GM12878 (cell line): Measurements from ENCODE around the gene CTSA. TPM values are rescaled to one million over a fixed set of nuclear protein-coding genes. Genes with fewer than 3 reads are reported as not detected.

Source experiments
- ATAC-seq: fragments of 200-7000 bp; cut with Tn5 transposase; 3 replicates; pipeline ENCODE4 v1.9.1; 2020; ENCODE audit warnings: mild to moderate bottlenecking, moderate library complexity
- BruUV-seq: library from RNA; stranded (reverse); fragments of 400-500 nt; replicated peaks from 2 replicates; lab custom pipeline; 2021; lab: Mats Ljungman, UMichigan
- CTCF ChIA-PET: fragments of 300-600 bp; sonication (Branson Sonifier 250); formaldehyde crosslinking; extraction: SDS; loops from one replicate; lab custom pipeline; 2021; ENCODE audit warnings: inconsistent platforms; lab: Yijun Ruan, JAX
- POLR2A ChIA-PET: fragments of 350-600 bp; formaldehyde crosslinking; extraction: SDS; loops from one replicate; lab custom pipeline; 2021; ENCODE audit warnings: inconsistent platforms; lab: Charles Lee
- RAD21 ChIA-PET: fragments of 300-600 bp; sonication (Branson Sonifier 250); formaldehyde crosslinking; loops from one replicate; lab custom pipeline; 2023; ENCODE audit warnings: antibody characterized with exemption; ENCODE audit not compliant: unreplicated experiment; lab: Charles Lee
- SMC1A ChIA-PET: fragments of 300-600 bp; sonication (Branson Sonifier 250); formaldehyde crosslinking; loops from one replicate; lab custom pipeline; 2023; ENCODE audit not compliant: unreplicated experiment, uncharacterized antibody; lab: Charles Lee
- DNase-seq: peaks from one replicate; pipeline ENCODE4 v3.0.0-alpha.2; 2011; ENCODE audit warnings: low read depth, low spot score
- FAIRE-seq: peaks from 3 replicates; lab custom pipeline; 2011; peaks lifted over from hg19 to GRCh38; lab: Jason Lieb, UNC
- H2AFZ ChIP-seq: 2 replicates; pipeline ENCODE4 v1.6.0; 2011; ENCODE audit warnings: low read depth, low read length, control low read depth; ENCODE audit not compliant: control insufficient read depth
- H3K27ac ChIP-seq: 2 replicates; pipeline ENCODE4 v1.5.1; 2011; ENCODE audit warnings: control low read depth; ENCODE audit not compliant: control insufficient read depth, insufficient read depth
- H3K27me3 ChIP-seq, 2 experiments: replicated peaks in 1 of 2; 2 replicates each; pipeline versions ENCODE4 v1.6.0 to v1.6.1; 2011; ENCODE audit warnings: low read length in 1 of 2; ENCODE audit not compliant: control insufficient read depth in 2 of 2, insufficient read depth in 2 of 2
- H3K36me3 ChIP-seq, 2 experiments: 2 replicates each; pipeline ENCODE4 v1.5.1; 2011; ENCODE audit warnings: low read length in 1 of 2; ENCODE audit not compliant: control insufficient read depth in 2 of 2, insufficient read depth in 2 of 2
- H3K4me1 ChIP-seq: 2 replicates; pipeline ENCODE4 v1.6.1; 2011; ENCODE audit warnings: mild to moderate bottlenecking, low read length, moderate library complexity, mixed read lengths; ENCODE audit not compliant: control insufficient read depth, insufficient read depth
- H3K4me2 ChIP-seq: 2 replicates; pipeline ENCODE4 v1.6.0; 2011; ENCODE audit warnings: control low read depth; ENCODE audit not compliant: control insufficient read depth, insufficient read depth
- H3K4me3 ChIP-seq: fragments of 200-600 bp; sonication (generic); 2 replicates; pipeline ENCODE4 v1.5.1; 2016
- H3K79me2 ChIP-seq: 2 replicates; pipeline ENCODE4 v1.6.0; 2011; ENCODE audit warnings: low read length; ENCODE audit not compliant: control insufficient read depth, insufficient read depth
- H3K9ac ChIP-seq: 2 replicates; pipeline ENCODE4 v1.8.0; 2011; ENCODE audit warnings: low read length, control low read depth, mixed read lengths; ENCODE audit not compliant: control insufficient read depth, insufficient read depth
- H3K9me3 ChIP-seq: replicated peaks from 3 replicates; pipeline ENCODE4 v1.5.1; 2011; ENCODE audit warnings: mild to moderate bottlenecking, low read length; ENCODE audit not compliant: control insufficient read depth, insufficient read depth
- H4K20me1 ChIP-seq: 2 replicates; pipeline ENCODE4 v1.6.0; 2011; ENCODE audit not compliant: control insufficient read depth, insufficient read depth
- ATF7 ChIP-seq: fragments of 450-650 bp; IDR thresholded peaks from 2 replicates; pipeline ENCODE4 v1.6.1; 2016; ENCODE audit warnings: low read depth, mild to moderate bottlenecking
- JUND ChIP-seq: IDR thresholded peaks from 2 replicates; pipeline ENCODE4 v1.6.1; 2012; ENCODE audit warnings: low read depth, mild to moderate bottlenecking, low read length, improper control_type of control experiment, moderate library complexity
- NR2F1 ChIP-seq: fragments of 450-650 bp; conservative IDR thresholded peaks from 2 replicates; pipeline ENCODE4 v1.6.1; 2017; ENCODE audit warnings: mild to moderate bottlenecking
- TCF3 ChIP-seq: IDR thresholded peaks from 2 replicates; pipeline ENCODE4 v1.6.1; 2012; ENCODE audit warnings: low read depth, mild to moderate bottlenecking, low read length, borderline replicate concordance; ENCODE audit not compliant: insufficient read depth
- WGBS: methylation state at CpG from one replicate; pipeline ENCODE4 v1.1.6; 2016; ENCODE audit warnings: low lambda C conversion rate; ENCODE audit not compliant: insufficient replicate concordance, insufficient coverage; ENCODE audit errors: missing lambda C conversion rate; 5-methylcytosine and 5-hydroxymethylcytosine counted together
- in situ Hi-C: fragments of 300-500 bp; cut with MboI; formaldehyde crosslinking; loops from 9 replicates; pipeline ENCODE4 v1.14.3; 2018; ENCODE audit warnings: mixed read lengths
- intact Hi-C: fragments of 100-400 bp; cut with micrococcal nuclease; formaldehyde crosslinking; loops from one replicate; pipeline ENCODE4 v1.14.2; 2022; ENCODE audit not compliant: unreplicated experiment
- polyA plus RNA-seq, 11 experiments: library from polyadenylated mRNA; depleted of rRNA in 4 of 11; unstranded in 6 of 11; stranded (reverse) in 5 of 11; fragments of >200 nt; fragmentation: Nextera tagmentation in 4 of 11; fragmentation: Illumina TruSeq in 1 of 11; extraction: Ambion mirVana in 4 of 11; extraction: Trizol in 1 of 11; gene quantifications; 1 replicate in 1 of 11; 2 replicates in 10 of 11; pipeline versions ENCODE4 v1.2.1 to v1.2.3, GENCODE V29; 2011 to 2016; ENCODE audit warnings: inconsistent platforms in 2 of 11, missing spikeins in 2 of 11, low read depth in 1 of 11
- total RNA-seq, 4 experiments: library from RNA; depleted of rRNA in 3 of 4; stranded (reverse); fragments of >200 nt in 3 of 4; fragmentation: Illumina TruSeq in 1 of 4; extraction: Trizol in 1 of 4; gene quantifications; 2 replicates each; pipeline versions ENCODE4 v1.2.1 to v1.2.3, GENCODE V29; 2013 to 2021
- TF ChIP-seq, protein P1 (sequence below): IDR thresholded peaks from 2 replicates; pipeline ENCODE4 v1.6.1; 2012; ENCODE audit warnings: low read length, inconsistent platforms
- TF ChIP-seq, protein P2 (sequence below): fragments of 450-650 bp; conservative IDR thresholded peaks from 2 replicates; pipeline ENCODE4 v1.6.1; 2017; ENCODE audit warnings: mild to moderate bottlenecking, moderate library complexity
- TF ChIP-seq, protein P3 (sequence below): fragments of 450-650 bp; IDR thresholded peaks from 2 replicates; pipeline ENCODE4 v1.6.1; 2017; ENCODE audit warnings: mild to moderate bottlenecking, moderate library complexity

CTSA gene
- total and polyA plus RNA-seq, 10 of the 15 experiments (the other 5 are each of a cell fraction or from before 2014, with no cell fraction given), result 7.1 to 67.0 (median 36.2) TPM

DNA sequence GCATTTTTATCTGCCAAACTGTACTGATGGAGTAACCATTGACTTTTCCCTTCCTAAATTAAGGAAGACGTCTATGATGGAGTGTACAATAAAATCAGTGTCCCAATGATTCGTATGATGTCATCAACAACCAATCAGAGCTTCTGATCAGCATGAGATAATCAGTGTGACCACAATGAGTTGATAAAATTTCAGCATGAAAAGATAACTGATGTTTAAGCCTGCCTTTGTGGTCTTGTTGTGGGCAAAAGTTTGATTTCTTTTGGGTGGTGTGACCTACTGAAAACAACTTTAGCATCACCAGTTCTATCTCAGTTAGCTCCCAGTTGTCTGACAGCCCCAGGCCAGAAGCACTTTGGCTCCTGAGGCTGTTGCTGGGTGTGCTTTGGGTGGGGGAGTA, 46.6 kb downstream of the CTSA start:
- Histone ChIP-seq H3K79me2 (peaks cover 23% of the 10 kb centered on the region), H3K27ac (no peak overlapping the region), H3K4me1 (peaks cover 5% of the 10 kb centered on the region; the same call in 1 of the 2 replicates), H2AFZ (no peak overlapping the region), H3K9ac (no peak overlapping the region), H3K27me3 (no peaks in the 10 kb centered on the region), H3K9me3 (no peaks in the 10 kb centered on the region), H4K20me1 (no peaks in the 10 kb centered on the region), H3K4me3 (no peak overlapping the region), H3K4me2 (no peak overlapping the region), H3K36me3 (peaks cover 16 to 19% of the 10 kb centered on the region in 2 experiments; a peak in 3 of 4 replicates)
- no TSS peak for BruUV-seq
- intact Hi-C loops (no loop called here), in situ Hi-C loops (no loop called here)
- TF ChIP-seq NR2F1, result no peak
- no peak for TF ChIP-seq JUND
- peak; percentile 81 for TF ChIP-seq ATF7
- TF ChIP-seq, protein P1, sequence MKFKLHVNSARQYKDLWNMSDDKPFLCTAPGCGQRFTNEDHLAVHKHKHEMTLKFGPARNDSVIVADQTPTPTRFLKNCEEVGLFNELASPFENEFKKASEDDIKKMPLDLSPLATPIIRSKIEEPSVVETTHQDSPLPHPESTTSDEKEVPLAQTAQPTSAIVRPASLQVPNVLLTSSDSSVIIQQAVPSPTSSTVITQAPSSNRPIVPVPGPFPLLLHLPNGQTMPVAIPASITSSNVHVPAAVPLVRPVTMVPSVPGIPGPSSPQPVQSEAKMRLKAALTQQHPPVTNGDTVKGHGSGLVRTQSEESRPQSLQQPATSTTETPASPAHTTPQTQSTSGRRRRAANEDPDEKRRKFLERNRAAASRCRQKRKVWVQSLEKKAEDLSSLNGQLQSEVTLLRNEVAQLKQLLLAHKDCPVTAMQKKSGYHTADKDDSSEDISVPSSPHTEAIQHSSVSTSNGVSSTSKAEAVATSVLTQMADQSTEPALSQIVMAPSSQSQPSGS, result peak; percentile 36; the same call in 1 of the 2 replicates
- TF ChIP-seq, protein P2, sequence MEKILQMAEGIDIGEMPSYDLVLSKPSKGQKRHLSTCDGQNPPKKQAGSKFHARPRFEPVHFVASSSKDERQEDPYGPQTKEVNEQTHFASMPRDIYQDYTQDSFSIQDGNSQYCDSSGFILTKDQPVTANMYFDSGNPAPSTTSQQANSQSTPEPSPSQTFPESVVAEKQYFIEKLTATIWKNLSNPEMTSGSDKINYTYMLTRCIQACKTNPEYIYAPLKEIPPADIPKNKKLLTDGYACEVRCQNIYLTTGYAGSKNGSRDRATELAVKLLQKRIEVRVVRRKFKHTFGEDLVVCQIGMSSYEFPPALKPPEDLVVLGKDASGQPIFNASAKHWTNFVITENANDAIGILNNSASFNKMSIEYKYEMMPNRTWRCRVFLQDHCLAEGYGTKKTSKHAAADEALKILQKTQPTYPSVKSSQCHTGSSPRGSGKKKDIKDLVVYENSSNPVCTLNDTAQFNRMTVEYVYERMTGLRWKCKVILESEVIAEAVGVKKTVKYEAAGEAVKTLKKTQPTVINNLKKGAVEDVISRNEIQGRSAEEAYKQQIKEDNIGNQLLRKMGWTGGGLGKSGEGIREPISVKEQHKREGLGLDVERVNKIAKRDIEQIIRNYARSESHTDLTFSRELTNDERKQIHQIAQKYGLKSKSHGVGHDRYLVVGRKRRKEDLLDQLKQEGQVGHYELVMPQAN, result no peak
- TF ChIP-seq, protein P3, sequence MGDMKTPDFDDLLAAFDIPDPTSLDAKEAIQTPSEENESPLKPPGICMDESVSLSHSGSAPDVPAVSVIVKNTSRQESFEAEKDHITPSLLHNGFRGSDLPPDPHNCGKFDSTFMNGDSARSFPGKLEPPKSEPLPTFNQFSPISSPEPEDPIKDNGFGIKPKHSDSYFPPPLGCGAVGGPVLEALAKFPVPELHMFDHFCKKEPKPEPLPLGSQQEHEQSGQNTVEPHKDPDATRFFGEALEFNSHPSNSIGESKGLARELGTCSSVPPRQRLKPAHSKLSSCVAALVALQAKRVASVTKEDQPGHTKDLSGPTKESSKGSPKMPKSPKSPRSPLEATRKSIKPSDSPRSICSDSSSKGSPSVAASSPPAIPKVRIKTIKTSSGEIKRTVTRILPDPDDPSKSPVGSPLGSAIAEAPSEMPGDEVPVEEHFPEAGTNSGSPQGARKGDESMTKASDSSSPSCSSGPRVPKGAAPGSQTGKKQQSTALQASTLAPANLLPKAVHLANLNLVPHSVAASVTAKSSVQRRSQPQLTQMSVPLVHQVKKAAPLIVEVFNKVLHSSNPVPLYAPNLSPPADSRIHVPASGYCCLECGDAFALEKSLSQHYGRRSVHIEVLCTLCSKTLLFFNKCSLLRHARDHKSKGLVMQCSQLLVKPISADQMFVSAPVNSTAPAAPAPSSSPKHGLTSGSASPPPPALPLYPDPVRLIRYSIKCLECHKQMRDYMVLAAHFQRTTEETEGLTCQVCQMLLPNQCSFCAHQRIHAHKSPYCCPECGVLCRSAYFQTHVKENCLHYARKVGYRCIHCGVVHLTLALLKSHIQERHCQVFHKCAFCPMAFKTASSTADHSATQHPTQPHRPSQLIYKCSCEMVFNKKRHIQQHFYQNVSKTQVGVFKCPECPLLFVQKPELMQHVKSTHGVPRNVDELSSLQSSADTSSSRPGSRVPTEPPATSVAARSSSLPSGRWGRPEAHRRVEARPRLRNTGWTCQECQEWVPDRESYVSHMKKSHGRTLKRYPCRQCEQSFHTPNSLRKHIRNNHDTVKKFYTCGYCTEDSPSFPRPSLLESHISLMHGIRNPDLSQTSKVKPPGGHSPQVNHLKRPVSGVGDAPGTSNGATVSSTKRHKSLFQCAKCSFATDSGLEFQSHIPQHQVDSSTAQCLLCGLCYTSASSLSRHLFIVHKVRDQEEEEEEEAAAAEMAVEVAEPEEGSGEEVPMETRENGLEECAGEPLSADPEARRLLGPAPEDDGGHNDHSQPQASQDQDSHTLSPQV, result no peak
- no peak for TF ChIP-seq TCF3
- ChIA-PET RAD21 (interaction anchor here (5.5 kb wide), 1 partner anchor 23 kb away, joined by 66 read pairs; no protein-coding TSS in a partner anchor), SMC1A (no interaction called here), POLR2A (interaction anchor here (1.4 to 1.7 kb wide), 2 partner anchors 29 to 57 kb away, joined by 3 to 4 read pairs; partner anchors contain the start of gene ZSWIM1), CTCF (interaction anchor here (0.7 to 6.5 kb wide), 4 partner anchors 25 to 114 kb away, joined by 3 to 79 read pairs (median 6); no protein-coding TSS in a partner anchor)
- no peak for ATAC-seq
- WGBS, result 62% methylated on average over 2 of the region's 2 CpGs
- no peak for DNase-seq
- no peak for FAIRE-seq
